ENCODE measurements around the gene MAPK13.
"Not testable (repeated sequence)": the region's sequence is repeated elsewhere in the genome, so short reads cannot be mapped to it uniquely, and the experiment has no call there.

Gene MAPK13

GRCh38 chr6:36115412-36115811 lies 14.9 kb upstream of the MAPK13 start:
- no peak for DNase-seq

GRCh38 chr6:36116066-36116864 lies 14.0 kb upstream of the MAPK13 start:
- DNase-seq: no peak

- DNase-seq: no peak
These were observed 13.4 kb upstream of the MAPK13 start for GRCh38 chr6:36116943-36117342.

GRCh38 chr6:36117658-36118549 lies 12.4 kb upstream of the MAPK13 start:
- peak; percentile 9 to 43 for DNase-seq

GRCh38 chr6:36118550-36119107 lies 11.7 kb upstream of the MAPK13 start:
- DNase-seq: no peak

GRCh38 chr6:36119209-36119608 lies 11.1 kb upstream of the MAPK13 start:
- no peak for DNase-seq

GRCh38 chr6:36120018-36120417 lies 10.3 kb upstream of the MAPK13 start:
- no peak for DNase-seq

- peak in 1 of 2 experiments; percentile 36 for DNase-seq
These were observed 9.8 kb upstream of the MAPK13 start for GRCh38 chr6:36120539-36120938.

GRCh38 chr6:36120979-36121786 lies 9.1 kb upstream of the MAPK13 start:
- no peak for DNase-seq

- no peak for DNase-seq
These were observed 8.4 kb upstream of the MAPK13 start for GRCh38 chr6:36121787-36122494.

- DNase-seq: no peak
These were observed 7.6 kb upstream of the MAPK13 start for GRCh38 chr6:36122495-36123269.

GRCh38 chr6:36123270-36124139 lies 6.8 kb upstream of the MAPK13 start:
- peak; percentile 53 to 70 for DNase-seq

GRCh38 chr6:36124346-36124745 lies 6.0 kb upstream of the MAPK13 start:
- not testable (repeated sequence) for DNase-seq

- DNase-seq: peak in 1 of 2 experiments; percentile 53
These were observed 5.4 kb upstream of the MAPK13 start for GRCh38 chr6:36124881-36125280.

- no peak for DNase-seq
These were observed 4.7 kb upstream of the MAPK13 start for GRCh38 chr6:36125575-36125974.

- no peak for DNase-seq
These were observed 4.2 kb upstream of the MAPK13 start for GRCh38 chr6:36126121-36126520.

- no peak for DNase-seq
These were observed 3.5 kb upstream of the MAPK13 start for GRCh38 chr6:36126553-36127458.

GRCh38 chr6:36127462-36128016 lies 2.8 kb upstream of the MAPK13 start:
- DNase-seq: no peak

- DNase-seq: no peak
These were observed 2.2 kb upstream of the MAPK13 start for GRCh38 chr6:36128073-36128472.

All from NCI-H524 (cell line).